CD4-positive, CD25-positive, alpha-beta regulatory T cell (primary cell): Measurements from ENCODE around the gene BPI. TPM values are rescaled to one million over a fixed set of nuclear protein-coding genes. Genes with fewer than 3 reads are reported as not detected.
A peak's percentile ranks its signal among the peaks of the same experiment; 100 is the strongest.
"Not testable (repeated sequence)": the region's sequence is repeated elsewhere in the genome, so short reads cannot be mapped to it uniquely, and the experiment has no call there.

Experiments used
- ATAC-seq, 2 donors: fragments of 150-1000 bp; cut with Tn5 transposase; one replicate each; pipeline ENCODE4 v1.10.0; 2021; ENCODE audit warnings: low read depth in 2 of 2, moderate number of reproducible peaks in 2 of 2, moderate library complexity in 1 of 2
- DNase-seq, 3 donors: peaks; one replicate each; pipeline versions ENCODE4 v3.0.0 to v3.0.0-alpha.2; 2012 to 2022; ENCODE audit warnings: mixed read lengths in 1 of 3
- H3K27ac ChIP-seq: one replicate; pipeline ENCODE4 v1.7.0; 2013; ENCODE audit warnings: mild to moderate bottlenecking, low read length; ENCODE audit not compliant: insufficient read depth, poor library complexity, severe bottlenecking
- H3K27me3 ChIP-seq: one replicate; pipeline ENCODE4 v1.7.0; 2013; ENCODE audit warnings: low read length; ENCODE audit not compliant: control insufficient read depth, insufficient read depth
- H3K36me3 ChIP-seq: one replicate; pipeline ENCODE4 v1.7.0; 2013; ENCODE audit warnings: mild to moderate bottlenecking, low read length, moderate library complexity; ENCODE audit not compliant: control insufficient read depth, insufficient read depth
- H3K4me1 ChIP-seq: 2 replicates; pipeline ENCODE4 v1.7.0; 2013; ENCODE audit warnings: mild to moderate bottlenecking, low read length; ENCODE audit not compliant: insufficient read depth, control insufficient read depth, poor library complexity, severe bottlenecking
- H3K4me3 ChIP-seq: one replicate; pipeline ENCODE4 v1.7.0; 2013; ENCODE audit warnings: low read depth, mild to moderate bottlenecking, low read length, moderate library complexity
- H3K9me3 ChIP-seq, 2 experiments: 1 replicate in 1 of 2; 2 replicates in 1 of 2; pipeline ENCODE4 v1.7.0; 2013; ENCODE audit warnings: low read length in 2 of 2, mild to moderate bottlenecking in 1 of 2, moderate library complexity in 1 of 2; ENCODE audit not compliant: control insufficient read depth in 2 of 2
- H3K27ac Mint-ChIP-seq, 3 donors: one replicate each; pipeline ENCODE4 v1.8.0; 2020 to 2022; ENCODE audit warnings: mild to moderate bottlenecking in 3 of 3, mixed read lengths in 3 of 3, moderate library complexity in 2 of 3
- H3K27me3 Mint-ChIP-seq: one replicate; pipeline ENCODE4 v1.8.0; 2022; ENCODE audit warnings: mild to moderate bottlenecking, mixed read lengths
- H3K36me3 Mint-ChIP-seq: one replicate; pipeline ENCODE4 v1.8.0; 2020; ENCODE audit warnings: mixed read lengths
- H3K4me1 Mint-ChIP-seq, 4 donors: one replicate each; pipeline ENCODE4 v1.8.0; 2020 to 2022; ENCODE audit warnings: mixed read lengths in 4 of 4, mild to moderate bottlenecking in 1 of 4
- H3K4me3 Mint-ChIP-seq, 4 donors: one replicate each; pipeline ENCODE4 v1.8.0; 2020 to 2022; ENCODE audit warnings: mild to moderate bottlenecking in 4 of 4, mixed read lengths in 4 of 4, moderate library complexity in 3 of 4
- H3K9me3 Mint-ChIP-seq, 7 donors: one replicate each; pipeline ENCODE4 v1.8.0; 2020 to 2022; ENCODE audit warnings: mixed read lengths in 7 of 7, mild to moderate bottlenecking in 3 of 7, moderate library complexity in 2 of 7
- polyA plus RNA-seq, 4 donors: library from polyadenylated mRNA; unstranded; fragments of 300-500 nt; fragmentation: Illumina TruSeq; gene quantifications; one replicate each; pipeline ENCODE4 v1.2.3, GENCODE V29; 2021
- total RNA-seq: library from RNA; stranded (reverse); gene quantifications from one replicate; pipeline ENCODE4 v1.2.3, GENCODE V29; 2022

Gene BPI
- total and polyA plus RNA-seq, 5 donors from 2014 or later: not detected

GRCh38 chr20:38338849-38339520 is 35.0 kb downstream of the BPI start:
- Histone ChIP-seq H3K4me3 (no peak overlapping the region), H3K36me3 (no peaks in the 10 kb centered on the region), H3K9me3 (peaks cover 5 to 14% of the 10 kb centered on the region in 2 experiments), H3K4me1 (no peaks in the 10 kb centered on the region), H3K27me3 (no peaks in the 10 kb centered on the region), H3K27ac (no peak overlapping the region)
- H3K27ac Mint-ChIP-seq: no peak overlapping the region
- H3K9me3 Mint-ChIP-seq: peaks cover 0 to 7% (median 2%) of the 10 kb centered on the region in 7 donors
- DNase-seq (no peak), ATAC-seq (no peak)
- H3K4me1 Mint-ChIP-seq: no peaks in the 10 kb centered on the region
- peaks cover 4% of the 10 kb centered on the region for H3K36me3 Mint-ChIP-seq
- peaks cover 20% of the 10 kb centered on the region for H3K27me3 Mint-ChIP-seq
- no peak overlapping the region for H3K4me3 Mint-ChIP-seq

GRCh38 chr20:38339521-38339896 is 35.6 kb downstream of the BPI start:
- not testable (repeated sequence) for H3K27ac Mint-ChIP-seq, H3K4me1 Mint-ChIP-seq, H3K27me3 ChIP-seq, H3K27ac ChIP-seq, H3K9me3 Mint-ChIP-seq, H3K4me3 Mint-ChIP-seq, H3K36me3 Mint-ChIP-seq, H3K4me3 ChIP-seq, DNase-seq, ATAC-seq, H3K36me3 ChIP-seq, H3K4me1 ChIP-seq
- peaks cover 20% of the 10 kb centered on the region for H3K27me3 Mint-ChIP-seq
- H3K9me3 ChIP-seq: peaks cover 5 to 14% of the 10 kb centered on the region in 2 experiments

GRCh38 chr20:38339997-38340396 is 36.0 kb downstream of the BPI start:
- Mint-ChIP-seq H3K4me1 (no peaks in the 10 kb centered on the region), H3K9me3 (peaks cover 0 to 7% (median 2%) of the 10 kb centered on the region in 7 donors), H3K27me3 (peaks cover 20% of the 10 kb centered on the region)

GRCh38 chr20:38340693-38341092 is 36.7 kb downstream of the BPI start:
- H3K9me3 ChIP-seq: peaks cover 5 to 14% of the 10 kb centered on the region in 2 experiments
- H3K27ac ChIP-seq: no peak overlapping the region
- no peaks in the 10 kb centered on the region for H3K4me1 Mint-ChIP-seq
- H3K4me3 Mint-ChIP-seq: no peak overlapping the region
- no peaks in the 10 kb centered on the region for H3K36me3 ChIP-seq
- H3K36me3 Mint-ChIP-seq: peaks cover 4% of the 10 kb centered on the region
- ATAC-seq (no peak), DNase-seq (no peak)
- H3K4me1 ChIP-seq: no peaks in the 10 kb centered on the region
- no peaks in the 10 kb centered on the region for H3K27me3 ChIP-seq
- H3K27ac Mint-ChIP-seq: no peak overlapping the region
- H3K9me3 Mint-ChIP-seq: peaks cover 0 to 7% (median 2%) of the 10 kb centered on the region in 7 donors
- H3K4me3 ChIP-seq: no peak overlapping the region
- H3K27me3 Mint-ChIP-seq: peaks cover 20% of the 10 kb centered on the region

More at GRCh38 chr20:38339997-38340396, 36.0 kb downstream of the BPI start:
- H3K4me3 Mint-ChIP-seq: no peak overlapping the region
- no peak overlapping the region for H3K27ac Mint-ChIP-seq
- no peak overlapping the region for H3K27ac ChIP-seq
- H3K9me3 ChIP-seq: peaks cover 5 to 14% of the 10 kb centered on the region in 2 experiments
- no peaks in the 10 kb centered on the region for H3K27me3 ChIP-seq
- no peak overlapping the region for H3K4me3 ChIP-seq
- DNase-seq: no peak
- H3K36me3 ChIP-seq: no peaks in the 10 kb centered on the region
- no peak for ATAC-seq
- peaks cover 4% of the 10 kb centered on the region for H3K36me3 Mint-ChIP-seq
- no peaks in the 10 kb centered on the region for H3K4me1 ChIP-seq

GRCh38 chr20:38342216-38342615 is 38.3 kb downstream of the BPI start:
- H3K36me3 ChIP-seq: no peaks in the 10 kb centered on the region
- H3K27me3 ChIP-seq: no peaks in the 10 kb centered on the region
- Mint-ChIP-seq H3K9me3 (peaks cover 0 to 7% (median 2%) of the 10 kb centered on the region in 7 donors), H3K4me3 (no peak overlapping the region), H3K36me3 (peaks cover 4% of the 10 kb centered on the region), H3K27ac (no peak overlapping the region), H3K4me1 (no peaks in the 10 kb centered on the region), H3K27me3 (peaks cover 10% of the 10 kb centered on the region)
- H3K4me3 ChIP-seq: no peak overlapping the region
- peaks cover 5 to 14% of the 10 kb centered on the region in 2 experiments for H3K9me3 ChIP-seq
- no peaks in the 10 kb centered on the region for H3K4me1 ChIP-seq
- DNase-seq: no peak
- H3K27ac ChIP-seq: no peak overlapping the region
- ATAC-seq: no peak

GRCh38 chr20:38342713-38343310 is 38.9 kb downstream of the BPI start:
- Mint-ChIP-seq H3K27ac (no peak overlapping the region), H3K27me3 (peaks cover 9% of the 10 kb centered on the region), H3K9me3 (peaks cover 0 to 5% (median 2%) of the 10 kb centered on the region in 7 donors), H3K36me3 (peaks cover 4% of the 10 kb centered on the region), H3K4me1 (no peaks in the 10 kb centered on the region), H3K4me3 (no peak overlapping the region)
- ATAC-seq (no peak), DNase-seq (no peak)
- no peak overlapping the region for H3K27ac ChIP-seq
- peaks cover 1 to 8% of the 10 kb centered on the region in 2 experiments for H3K9me3 ChIP-seq
- no peaks in the 10 kb centered on the region for H3K36me3 ChIP-seq
- no peaks in the 10 kb centered on the region for H3K27me3 ChIP-seq
- no peaks in the 10 kb centered on the region for H3K4me1 ChIP-seq
- H3K4me3 ChIP-seq: no peak overlapping the region

GRCh38 chr20:38343311-38344106 is 39.6 kb downstream of the BPI start:
- no peaks in the 10 kb centered on the region for H3K36me3 ChIP-seq

More at GRCh38 chr20:38343311-38344106, 39.6 kb downstream of the BPI start:
- Histone ChIP-seq H3K4me1 (no peaks in the 10 kb centered on the region), H3K27ac (no peak overlapping the region), H3K27me3 (no peaks in the 10 kb centered on the region), H3K4me3 (no peak overlapping the region), H3K9me3 (peaks cover 0 to 1% of the 10 kb centered on the region in 2 experiments)
- no peak for ATAC-seq
- Mint-ChIP-seq H3K9me3 (peaks cover 0 to 1% (median 0%) of the 10 kb centered on the region in 7 donors), H3K4me1 (no peaks in the 10 kb centered on the region), H3K27me3 (peaks cover 6% of the 10 kb centered on the region), H3K36me3 (no peaks in the 10 kb centered on the region), H3K27ac (peak overlapping the region in 1 of 3 donors; percentile 11), H3K4me3 (no peak overlapping the region)
- DNase-seq: no peak
